Lower leg skin (tissue), 4 donors: ENCODE results near the gene LTBP2. TPM values are rescaled to one million over a fixed set of nuclear protein-coding genes. Genes with fewer than 3 reads are reported as not detected.

ENCODE experiments used
- DNase-seq, 2 donors: peaks; one replicate each; pipeline ENCODE4 v3.0.0-alpha.2; 2019; ENCODE audit warnings: low spot score in 2 of 2
- H3K4me3 ChIP-seq: fragments of 200-600 bp; sonication (generic); 2 replicates; pipeline ENCODE4 v1.5.1; 2017; ENCODE audit warnings: mild to moderate bottlenecking, low read depth; ENCODE audit not compliant: poor library complexity, severe bottlenecking
- CTCF ChIP-seq, 3 donors: fragments of 450-650 bp; IDR thresholded peaks; one replicate each; pipeline ENCODE4 v1.5.1; 2016; ENCODE audit warnings: antibody characterized with exemption in 3 of 3, mild to moderate bottlenecking in 3 of 3, moderate library complexity in 2 of 3
- POLR2A ChIP-seq, 2 donors: fragments of 450-650 bp; IDR thresholded peaks; one replicate each; pipeline ENCODE4 v1.6.1; 2016 to 2017; ENCODE audit warnings: antibody characterized with exemption in 2 of 2, mild to moderate bottlenecking in 1 of 2, moderate library complexity in 1 of 2
- WGBS, 2 donors: methylation state at CpG; one replicate each; pipeline ENCODE4 v1.1.5; 2018; 5-methylcytosine and 5-hydroxymethylcytosine counted together
- intact Hi-C: fragments of 100-400 bp; cut with DNase I; formaldehyde crosslinking; loops from one replicate; pipeline ENCODE4 v1.15.0; 2023; ENCODE audit warnings: low total_unique reads
- total RNA-seq, 4 donors: library from RNA; depleted of rRNA; stranded (reverse); fragments of >200 nt; gene quantifications; one replicate each; pipeline ENCODE4 v1.1.0, GENCODE V29; 2016

Gene LTBP2
- total RNA-seq, 4 donors from 2014 or later: 13.7 to 39.3 (median 25.9) TPM

GRCh38 chr14:74510223-74510931 is 101.7 kb downstream of the LTBP2 start:
- no peak overlapping the region for H3K4me3 ChIP-seq
- WGBS, 2 donors: 68 to 80% methylated on average over 16 to 19 of the region's 21 CpGs
- intact Hi-C loops: no loop called here
- TF ChIP-seq POLR2A (IDR thresholded peaks at IDR 0.05): no peak
- no peak for TF ChIP-seq CTCF (IDR thresholded peaks at IDR 0.05)
- no peak for DNase-seq

- no peak overlapping the region for H3K4me3 ChIP-seq
- TF ChIP-seq CTCF (IDR thresholded peaks at IDR 0.05): no peak
- no peak for TF ChIP-seq POLR2A (IDR thresholded peaks at IDR 0.05)
- intact Hi-C loops: loop anchor here (10.0 kb wide), 1 partner anchor 95 kb away; no protein-coding TSS in a partner anchor
- WGBS, 2 donors: 96% methylated on average over 9 of the region's 10 CpGs
- no peak for DNase-seq
Observed at GRCh38 chr14:74509587-74510222, 102.3 kb downstream of the LTBP2 start.

- H3K4me3 ChIP-seq: no peak overlapping the region
- 88% methylated on average over 12 of the region's 13 CpGs for WGBS, 2 donors
- DNase-seq: no peak
- TF ChIP-seq POLR2A (IDR thresholded peaks at IDR 0.05): no peak
- no peak for TF ChIP-seq CTCF (IDR thresholded peaks at IDR 0.05)
- intact Hi-C loops: loop anchor here (10.0 kb wide), 1 partner anchor 96 kb away; no protein-coding TSS in a partner anchor
Observed at GRCh38 chr14:74508844-74509428, 103.1 kb downstream of the LTBP2 start.

- no peak for TF ChIP-seq CTCF (IDR thresholded peaks at IDR 0.05)
- TF ChIP-seq POLR2A (IDR thresholded peaks at IDR 0.05): no peak
- H3K4me3 ChIP-seq: no peak overlapping the region
- 71 to 75% methylated on average over 15 of the region's 15 CpGs for WGBS, 2 donors
- intact Hi-C loops: loop anchor here (10.0 kb wide), 1 partner anchor 96 kb away; no protein-coding TSS in a partner anchor
- peak in 1 of 2 donors; percentile 52 for DNase-seq
Observed at GRCh38 chr14:74508292-74508731, 103.7 kb downstream of the LTBP2 start.

GRCh38 chr14:74507840-74508239 is 104.2 kb downstream of the LTBP2 start:
- H3K4me3 ChIP-seq: no peak overlapping the region
- TF ChIP-seq CTCF (IDR thresholded peaks at IDR 0.05): no peak
- no peak for TF ChIP-seq POLR2A (IDR thresholded peaks at IDR 0.05)
- 78 to 87% methylated on average over 5 of the region's 5 CpGs for WGBS, 2 donors
- intact Hi-C loops: loop anchor here (10.0 kb wide), 1 partner anchor 97 kb away; no protein-coding TSS in a partner anchor
- DNase-seq: peak in 1 of 2 donors; percentile 52
